GM18508 (cell line): ENCODE measurements around the gene OGDHL.
"Not testable (repeated sequence)": the region's sequence is repeated elsewhere in the genome, so short reads cannot be mapped to it uniquely, and the experiment has no call there.

ENCODE experiments used
- ATAC-seq: cut with Tn5 transposase; IDR thresholded peaks from one replicate; pipeline ENCODE4 v1.9.1; 2021; ENCODE audit warnings: moderate number of reproducible peaks; ENCODE audit not compliant: insufficient read depth, unreplicated experiment

Gene OGDHL

DNA sequence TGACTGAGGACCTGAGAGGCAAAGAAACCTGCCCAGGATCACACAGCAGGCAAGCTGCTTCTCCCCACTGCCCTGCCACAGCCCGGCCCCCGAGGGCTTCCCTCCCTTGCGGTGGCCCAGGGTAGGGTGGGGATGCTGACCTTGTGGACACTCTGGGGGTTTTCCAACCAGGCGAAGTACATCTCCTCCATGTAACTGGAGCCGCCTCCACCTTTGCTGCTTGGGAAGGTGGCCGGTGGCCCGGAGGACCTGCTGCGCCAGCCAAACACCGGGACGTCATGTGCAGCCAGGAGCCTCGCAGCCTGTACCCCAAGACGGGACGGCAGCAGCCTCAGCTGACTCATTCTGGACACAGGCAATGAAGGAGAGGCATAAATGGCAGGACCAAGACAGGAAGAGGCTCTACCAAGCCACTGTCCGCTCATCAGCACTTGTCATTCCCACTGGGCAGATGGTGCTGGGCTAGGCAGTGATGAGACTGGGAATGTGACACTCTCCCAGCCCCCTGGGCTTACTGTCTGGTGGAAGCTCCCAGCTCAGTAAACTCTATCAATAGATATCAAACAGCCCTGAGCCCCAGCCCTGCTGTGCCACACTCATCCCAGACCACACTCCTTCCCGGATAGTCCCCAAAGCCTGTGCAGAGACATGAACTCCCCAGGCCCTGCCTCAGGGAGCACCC lies 3.7 kb downstream of the OGDHL start:
- ATAC-seq = no peak

- no peak for ATAC-seq
Measured at GRCh38 chr10:49756641-49757040, 5.5 kb downstream of the OGDHL start.

GRCh38 chr10:49756031-49756430 lies 6.1 kb downstream of the OGDHL start:
- no peak for ATAC-seq

DNA sequence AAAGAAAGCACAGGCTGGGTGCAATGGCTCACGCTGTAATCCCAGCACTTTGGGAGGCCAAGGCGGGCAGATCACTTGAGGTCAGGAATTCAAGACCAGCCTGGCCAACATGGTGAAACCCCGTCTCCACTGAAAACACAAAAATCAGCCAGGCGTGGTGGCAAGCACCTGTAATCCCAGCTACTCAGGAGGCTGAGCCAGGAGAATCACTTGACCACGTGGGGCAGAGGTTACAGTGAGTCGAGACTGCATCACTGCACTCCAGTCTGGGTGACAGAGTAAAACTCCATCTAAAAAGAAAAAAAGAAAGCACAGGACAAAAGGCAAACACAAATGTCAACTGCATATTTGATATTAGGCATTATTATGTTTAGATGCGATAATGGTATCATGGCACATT lies 7.2 kb downstream of the OGDHL start:
- not testable (repeated sequence) for ATAC-seq

DNA sequence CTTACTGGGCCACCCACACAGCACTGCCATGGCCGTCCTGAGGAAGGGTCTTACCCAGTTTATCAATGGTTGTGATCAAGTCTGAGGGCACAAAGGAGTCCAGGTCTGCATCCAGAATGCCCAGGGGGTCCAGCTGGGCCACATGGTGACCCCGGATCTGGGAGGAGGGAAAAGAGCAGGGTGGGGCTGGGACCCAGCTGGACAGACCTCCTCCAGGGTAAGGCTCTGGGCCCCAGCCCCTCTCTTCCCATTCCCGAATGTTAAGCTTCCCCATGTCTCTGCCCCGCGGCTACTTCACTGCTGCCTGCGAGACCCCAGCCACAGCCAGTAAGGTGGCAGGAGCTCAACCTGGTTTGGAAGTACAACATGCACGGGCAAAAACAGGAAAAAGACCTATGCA lies 9.5 kb downstream of the OGDHL start:
- ATAC-seq = no peak

DNA sequence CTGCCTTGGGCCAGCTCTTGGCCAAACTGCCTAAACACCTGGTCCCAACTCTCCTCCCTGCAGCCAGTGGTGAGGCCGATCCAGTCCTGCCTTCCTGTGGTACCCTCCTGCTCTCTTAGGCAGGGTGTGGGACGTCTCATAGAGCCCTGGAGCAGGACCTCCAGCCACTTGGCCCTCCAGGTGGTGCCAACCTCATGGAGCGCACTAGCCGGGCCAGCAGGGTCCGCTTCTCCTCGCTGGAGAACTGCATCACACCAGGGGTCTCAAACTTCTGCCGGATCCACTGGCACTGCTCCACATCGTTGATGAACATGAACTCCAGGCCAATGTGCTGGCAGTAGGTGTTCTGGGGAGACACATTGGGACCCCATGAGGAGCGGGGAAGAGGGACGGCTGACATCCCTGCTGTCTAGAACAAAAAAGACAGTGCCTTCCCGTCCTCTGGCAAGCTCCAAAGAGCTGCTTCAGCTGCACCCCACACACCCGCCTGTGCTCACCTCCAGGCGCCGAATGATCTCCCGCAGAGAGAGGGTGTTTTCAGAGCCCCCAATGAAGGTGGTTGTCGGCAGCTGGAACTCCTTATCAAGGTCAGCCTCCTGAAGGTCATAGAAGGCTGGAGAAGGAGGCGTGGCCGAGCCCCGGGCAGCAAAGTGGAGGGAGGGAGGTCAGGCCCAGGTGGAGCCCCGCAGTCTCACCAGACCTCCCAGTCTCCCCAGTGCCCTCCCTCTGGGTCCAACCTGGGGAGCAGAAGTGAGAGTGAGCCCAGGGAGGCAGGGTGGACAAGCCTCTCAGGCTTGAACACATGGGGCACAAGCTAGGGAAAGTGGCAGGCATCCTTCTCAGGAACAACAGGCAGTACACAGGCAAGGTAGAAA lies 10.2 kb downstream of the OGDHL start:
- ATAC-seq = no peak

DNA sequence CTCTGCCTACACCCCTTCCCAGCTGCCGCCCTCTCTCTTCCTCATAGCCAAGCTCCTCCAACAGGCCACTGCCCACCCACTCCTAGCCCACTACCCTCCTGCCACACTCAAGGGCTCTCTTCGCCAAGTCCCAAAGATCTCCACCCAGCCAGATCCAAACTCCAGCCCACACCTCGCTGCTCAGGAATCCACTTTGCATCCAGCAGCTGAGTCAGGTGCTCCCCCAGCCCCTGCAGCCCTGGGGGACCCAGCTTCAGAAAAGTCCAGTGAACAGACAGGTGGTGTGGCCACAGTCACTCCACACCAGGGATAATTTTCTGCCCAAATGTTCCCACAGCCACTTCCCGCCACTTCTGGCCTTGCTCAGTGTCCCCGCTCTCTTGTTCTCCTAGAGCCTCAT lies 10.9 kb downstream of the OGDHL start:
- ATAC-seq = no peak

- ATAC-seq = no peak
Measured at GRCh38 chr10:49750546-49750945, 11.6 kb downstream of the OGDHL start.

- ATAC-seq = no peak
Measured at GRCh38 chr10:49749556-49750491, 12.3 kb downstream of the OGDHL start.

DNA sequence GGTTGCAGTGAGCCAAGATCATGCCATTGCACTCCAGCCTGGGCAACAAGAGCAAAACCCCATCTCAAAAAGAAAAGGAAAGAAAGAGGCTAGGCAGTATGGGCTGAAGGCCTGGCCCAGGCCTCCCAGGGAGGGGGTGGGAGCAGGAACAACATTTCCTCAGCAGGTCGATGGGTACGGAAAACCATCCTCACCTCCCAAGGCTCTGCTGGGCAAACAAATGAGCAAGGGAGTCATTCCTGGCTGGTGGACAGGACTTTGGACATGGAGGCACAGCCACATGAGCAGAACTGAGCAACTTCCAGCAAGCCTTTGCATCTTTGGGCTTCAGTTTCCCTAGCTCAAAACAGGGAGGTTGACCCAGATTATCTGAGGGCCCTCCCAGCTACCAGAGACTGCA lies 13.0 kb downstream of the OGDHL start:
- ATAC-seq = no peak

DNA sequence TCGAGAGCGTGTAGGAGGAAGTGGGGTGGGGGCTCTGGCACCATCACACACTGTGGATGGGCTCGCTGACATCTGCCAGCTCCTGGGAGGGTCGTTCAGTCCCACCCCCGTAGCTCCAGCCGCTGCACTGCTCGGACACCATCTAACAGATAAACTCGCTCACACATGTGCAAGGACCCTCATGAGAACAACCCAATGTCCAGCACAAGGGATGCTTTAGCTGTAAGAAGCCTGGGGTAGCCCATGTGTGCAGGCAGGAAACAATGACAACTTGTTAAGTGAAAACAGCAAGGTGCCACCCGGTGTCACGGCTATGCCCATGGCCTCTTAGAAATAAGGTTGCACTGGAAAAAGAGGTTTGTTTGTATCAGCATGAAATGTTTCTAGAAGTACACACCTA lies 14.1 kb downstream of the OGDHL start:
- no peak for ATAC-seq

- ATAC-seq = no peak
Measured at GRCh38 chr10:49747303-49747646, 14.8 kb downstream of the OGDHL start.

DNA sequence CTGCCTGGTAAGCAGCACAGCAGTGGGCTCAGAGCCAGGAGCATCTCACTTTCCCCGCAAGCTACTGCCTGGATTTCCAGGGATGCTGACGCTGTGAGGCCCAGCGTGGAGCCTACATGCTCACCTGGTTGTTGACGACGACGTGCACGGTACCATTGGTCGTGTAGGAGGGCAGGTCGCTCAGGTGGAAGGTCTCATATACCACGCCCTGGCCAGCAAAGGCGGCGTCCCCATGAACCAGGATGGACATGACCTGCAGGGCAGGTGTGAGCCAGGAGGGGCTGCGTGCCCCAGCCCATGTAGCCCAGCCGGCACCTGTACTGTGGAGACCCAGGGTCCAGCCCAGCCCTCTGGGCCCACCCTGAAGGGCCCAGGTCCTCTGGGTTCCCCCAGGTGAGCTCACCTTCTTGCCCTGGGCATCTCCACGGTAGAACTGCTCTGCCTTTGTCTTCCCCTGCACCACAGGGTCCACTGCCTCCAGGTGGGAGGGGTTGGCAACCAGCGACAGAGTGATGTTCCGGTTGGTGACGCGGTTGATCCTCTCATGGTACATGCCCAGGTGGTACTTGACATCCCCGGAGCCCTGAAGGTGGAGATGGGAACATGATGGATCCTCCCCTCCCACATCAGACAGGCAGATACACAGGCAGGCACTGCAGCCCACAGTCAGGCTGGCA lies 15.4 kb downstream of the OGDHL start:
- no peak for ATAC-seq

GRCh38 chr10:49745756-49746155 lies 16.4 kb downstream of the OGDHL start:
- no peak for ATAC-seq

GRCh38 chr10:49744924-49745605 lies 17.1 kb downstream of the OGDHL start:
- ATAC-seq = no peak

- no peak for ATAC-seq
Measured at GRCh38 chr10:49744091-49744685, 17.9 kb downstream of the OGDHL start.

GRCh38 chr10:49743464-49744075 lies 18.6 kb downstream of the OGDHL start:
- ATAC-seq = no peak

- ATAC-seq = no peak
Measured at GRCh38 chr10:49742683-49743463, 19.2 kb downstream of the OGDHL start.
